Measurements from ENCODE around the gene C10orf67.
"Not testable (repeated sequence)": the region's sequence is repeated elsewhere in the genome, so short reads cannot be mapped to it uniquely, and the experiment has no call there.

Gene C10orf67

DNA sequence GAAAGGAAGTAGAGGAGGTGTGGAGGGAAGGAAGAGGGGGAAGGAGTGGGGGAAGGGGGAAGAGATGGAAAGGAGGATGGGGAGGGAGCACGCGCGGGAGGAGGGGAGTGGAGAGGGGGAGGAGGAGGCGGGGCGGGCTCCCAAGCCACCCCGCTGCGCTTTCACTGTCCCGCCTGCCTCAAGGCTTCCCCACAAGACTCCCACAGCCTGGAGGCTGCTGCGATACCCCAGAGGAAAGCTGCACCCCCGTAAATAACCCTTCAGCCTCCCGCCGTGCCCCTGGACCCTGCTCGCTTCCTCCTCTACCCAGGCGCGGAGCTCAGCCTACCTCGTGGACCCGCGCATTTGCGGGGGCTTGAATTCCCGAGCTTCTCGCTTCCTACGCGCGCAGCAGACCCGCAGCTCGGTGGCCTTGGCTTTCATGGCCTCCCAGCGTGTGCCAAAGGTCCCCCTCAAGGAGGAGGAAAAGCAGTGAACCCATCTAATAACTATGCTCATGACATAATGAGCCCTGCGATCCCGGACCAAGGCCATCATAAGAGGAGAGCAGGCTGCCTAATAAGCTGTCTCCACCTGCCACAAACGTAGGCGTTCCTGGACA lies at the start of gene C10orf67:
Gene C10orf67, minus strand, starts transcription at position 557 of the 601 bp plus-strand sequence. Its CDS starts 23 bp downstream, at position 534.
- DNase-seq (ENCODE audit: low spot score), result no peak

DNA sequence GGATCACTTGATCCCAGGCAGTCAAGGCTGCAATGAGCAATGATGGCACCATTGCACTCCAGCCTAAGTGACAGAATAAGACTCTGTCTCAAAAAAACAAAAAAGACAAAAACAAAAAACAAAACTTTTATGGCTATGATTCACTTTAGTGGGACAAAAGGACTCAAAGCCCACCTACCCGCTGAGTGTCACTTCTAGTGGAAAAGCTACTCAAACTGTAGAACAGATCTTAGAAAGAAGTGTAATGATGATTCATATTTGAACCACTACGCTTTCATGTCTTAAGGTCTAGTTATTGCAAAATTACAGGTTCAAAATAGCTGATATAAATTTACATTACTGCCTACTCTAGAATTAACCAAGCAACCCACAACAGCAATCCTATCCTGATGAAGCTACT lies 47.2 kb upstream of the C10orf67 start:
- no peak for DNase-seq (ENCODE audit: low spot score)

DNA sequence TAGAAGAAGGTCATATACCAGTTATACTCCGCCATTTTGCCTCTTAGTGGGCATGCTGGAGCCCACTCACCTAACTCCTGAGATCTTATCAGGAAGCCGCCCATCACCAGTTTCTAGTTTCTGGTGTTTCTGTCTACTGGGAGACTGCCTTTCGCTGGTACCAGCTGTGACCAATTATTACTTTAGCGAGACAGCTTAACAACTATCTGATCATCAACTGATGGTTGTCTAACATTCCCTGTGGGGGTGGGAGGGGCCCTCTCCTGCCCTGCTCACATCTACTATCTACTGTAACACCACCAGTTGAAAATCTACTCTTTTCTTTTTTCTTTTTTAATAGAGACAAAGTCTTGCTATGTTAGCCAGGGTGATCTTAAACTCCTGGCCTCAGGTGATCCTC lies 46.2 kb upstream of the C10orf67 start:
- no peak for DNase-seq (ENCODE audit: low spot score)

DNA sequence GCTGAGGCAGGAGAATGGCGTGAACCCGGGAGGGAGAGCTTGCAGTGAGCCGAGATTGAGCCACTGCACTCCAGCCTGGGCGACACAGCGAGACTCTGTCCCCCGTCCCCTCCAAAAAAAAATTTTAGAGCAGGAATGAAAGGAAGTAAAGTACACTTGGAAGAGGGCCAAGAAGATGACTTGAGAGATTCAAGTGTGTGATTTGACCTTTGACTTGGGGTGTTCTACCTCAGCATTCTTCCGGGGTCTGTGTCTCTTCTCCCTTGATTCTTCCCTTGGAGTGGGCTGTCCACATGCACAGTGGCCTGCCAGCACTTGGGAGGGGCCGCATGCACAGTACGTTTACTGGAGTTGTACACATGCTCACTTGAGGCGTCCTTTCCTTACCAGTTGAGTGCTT lies 45.8 kb upstream of the C10orf67 start:
- DNase-seq (ENCODE audit: low spot score), result not testable (repeated sequence)

DNA sequence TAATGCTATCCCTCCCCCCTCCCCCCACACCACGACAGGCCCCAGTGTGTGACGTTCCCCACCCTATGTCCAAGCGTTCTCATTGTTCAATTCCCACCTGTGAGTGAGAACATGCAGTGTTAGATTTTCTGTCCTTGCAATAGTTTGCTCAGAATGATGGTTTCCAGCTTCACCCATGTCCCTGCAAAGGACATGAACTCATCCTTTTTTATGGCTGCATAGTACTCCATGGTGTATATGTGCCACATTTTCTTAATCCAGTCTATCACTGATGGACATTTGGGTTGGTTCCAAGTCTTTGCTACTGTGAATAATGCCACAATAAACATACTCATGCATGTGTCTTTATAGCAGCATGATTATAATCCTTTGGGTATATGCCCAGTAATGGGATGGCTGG lies 42.9 kb upstream of the C10orf67 start:
- DNase-seq (ENCODE audit: low spot score), result not testable (repeated sequence)

DNA sequence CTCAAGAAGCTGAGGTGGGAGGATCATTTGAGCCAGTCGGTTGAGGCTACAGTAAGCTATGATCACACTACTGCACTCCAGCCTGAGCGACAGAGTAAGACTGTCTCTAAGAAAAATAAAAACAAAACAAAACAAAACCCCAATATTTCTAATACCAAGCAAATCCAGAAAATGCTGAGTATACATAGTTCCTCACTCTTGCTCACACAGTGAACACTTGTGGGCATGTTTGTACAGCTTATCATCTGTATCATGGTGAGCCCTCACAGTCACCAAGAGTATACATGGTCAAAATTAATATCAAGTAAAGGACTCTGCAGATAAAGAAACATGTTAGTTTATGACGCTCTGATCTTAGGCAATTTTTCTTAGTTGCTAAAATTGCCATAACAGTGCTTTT lies 41.5 kb upstream of the C10orf67 start:
- no peak for DNase-seq (ENCODE audit: low spot score)

DNA sequence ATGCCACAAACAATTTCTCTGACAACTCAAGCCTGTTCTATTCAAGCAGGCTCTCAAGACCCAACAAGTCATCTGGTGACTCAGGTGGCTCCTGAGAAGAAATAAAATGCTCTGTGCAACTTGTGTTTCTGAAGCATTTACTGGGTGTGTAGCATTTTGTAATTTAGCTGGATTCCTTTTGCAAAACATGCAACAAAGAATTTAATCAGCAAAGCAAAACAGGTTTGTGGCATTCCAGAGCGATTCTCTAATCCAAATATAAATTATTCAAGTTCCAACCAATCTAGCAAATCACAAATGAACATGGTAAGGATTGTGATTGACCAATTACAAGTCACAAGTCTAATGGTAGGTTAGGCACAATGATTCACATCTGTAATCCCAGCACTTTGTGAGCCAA lies 39.8 kb upstream of the C10orf67 start:
- no peak for DNase-seq (ENCODE audit: low spot score)

DNA sequence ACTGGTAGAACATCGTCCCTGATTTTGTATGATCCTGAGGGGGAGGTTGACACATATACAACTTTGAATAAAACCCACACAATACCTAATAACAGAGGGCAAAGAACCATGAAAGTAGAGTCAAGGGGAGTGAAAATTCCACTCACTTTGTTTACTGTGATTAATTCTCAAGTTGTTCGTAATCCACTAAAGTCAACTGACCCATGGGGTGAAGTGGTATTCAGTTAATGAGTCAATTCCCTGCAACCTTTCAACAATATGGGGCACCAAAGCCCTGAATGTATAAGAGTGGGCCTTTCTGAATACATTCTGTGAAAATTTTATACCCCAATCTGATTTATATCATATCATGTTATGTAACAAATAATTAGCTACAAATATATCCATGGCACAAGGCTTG lies 39.0 kb upstream of the C10orf67 start:
- no peak for DNase-seq (ENCODE audit: low spot score)

DNA sequence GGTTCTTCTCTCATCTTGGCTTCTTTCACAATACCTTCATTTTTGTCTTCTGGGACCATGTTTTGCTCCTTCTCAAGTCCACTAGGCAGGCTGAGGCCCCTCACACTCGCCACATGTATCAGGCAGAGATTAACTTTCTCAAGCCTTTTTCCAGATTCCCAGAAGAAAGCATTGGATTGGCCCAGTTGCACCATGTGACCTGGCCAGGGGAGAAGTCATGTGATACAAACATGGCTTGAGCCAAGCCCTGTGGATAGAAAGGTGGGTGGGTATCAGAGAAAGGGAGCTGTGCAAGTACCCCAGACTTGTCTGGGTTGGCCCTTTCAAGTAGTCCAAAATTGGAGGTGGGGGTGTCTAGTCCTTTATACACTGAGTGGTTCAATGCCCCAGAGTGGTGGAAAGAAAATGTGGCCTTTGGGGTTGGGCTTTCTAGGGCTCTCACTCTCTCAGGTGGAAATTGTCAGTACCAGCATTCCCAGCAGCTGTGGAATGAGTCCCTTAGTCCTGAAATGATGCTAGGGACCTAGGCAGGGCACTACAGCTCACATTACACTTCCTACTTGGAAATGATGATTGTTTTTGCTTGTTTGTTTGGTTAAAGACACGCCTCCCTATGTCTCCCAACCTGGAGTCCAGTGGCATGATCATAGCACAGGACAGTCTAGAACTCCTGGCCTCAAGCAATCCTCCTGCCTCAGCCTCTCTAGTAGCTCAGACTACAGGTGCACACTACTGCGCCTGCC lies 36.9 kb upstream of the C10orf67 start:
- peak; percentile 3 for DNase-seq (ENCODE audit: low spot score)

DNA sequence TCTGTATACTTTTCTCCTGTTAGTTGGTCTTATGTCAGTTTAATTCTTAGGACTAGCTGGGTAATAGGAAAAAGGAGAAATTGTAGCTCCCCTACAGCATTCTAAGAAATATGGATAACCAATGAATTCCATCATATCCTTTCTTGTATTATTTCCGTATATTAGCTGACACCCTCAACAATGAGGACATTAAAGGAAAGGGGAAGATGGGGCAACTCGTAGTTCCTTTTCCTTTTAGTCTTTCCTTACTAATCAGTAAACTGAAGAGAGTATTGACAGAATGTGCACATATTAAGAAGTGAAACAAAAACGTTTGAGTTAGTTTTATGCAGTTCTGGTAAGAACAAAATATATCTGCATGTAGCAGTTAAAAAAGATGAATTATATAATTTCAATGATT lies 35.1 kb upstream of the C10orf67 start:
- DNase-seq (ENCODE audit: low spot score), result no peak

DNA sequence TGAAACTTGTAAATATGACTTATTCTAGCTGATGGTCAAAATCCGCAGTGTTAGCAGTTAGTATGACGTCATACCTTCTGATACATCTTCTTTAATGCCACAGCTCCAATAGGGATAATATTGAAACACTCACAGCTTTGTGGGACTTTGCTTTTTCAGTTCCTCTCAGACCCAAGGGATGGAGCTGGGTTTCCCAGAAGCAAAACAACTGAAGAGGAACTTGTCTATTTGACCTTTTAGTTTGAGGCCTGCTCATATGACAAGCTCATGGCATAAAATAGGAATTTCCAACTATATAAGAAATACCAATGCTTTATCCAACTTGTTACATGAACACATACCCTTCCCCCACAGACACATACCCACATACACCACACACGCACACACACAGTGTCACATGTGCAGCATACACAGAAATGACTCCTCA lies 31.6 kb upstream of the C10orf67 start:
- DNase-seq (ENCODE audit: low spot score), result no peak

DNA sequence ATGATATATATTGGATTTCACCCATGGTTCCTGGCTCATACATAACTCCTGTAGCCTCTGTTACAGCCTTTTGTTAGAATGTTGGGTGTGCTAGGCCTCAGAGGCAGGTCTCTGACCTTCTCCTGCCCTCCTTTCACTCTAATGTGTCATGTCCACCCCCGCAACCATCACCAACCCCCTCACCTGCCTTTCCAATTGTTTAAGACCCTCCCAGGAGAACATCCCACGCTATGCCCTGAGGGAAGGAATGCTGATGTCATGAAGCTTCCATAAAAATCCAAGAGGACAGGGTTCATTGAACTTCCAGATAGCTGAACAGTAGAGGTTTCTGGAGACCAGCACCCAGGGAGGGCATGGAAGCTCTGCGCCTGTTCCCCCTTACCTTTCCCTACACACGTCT lies 30.8 kb upstream of the C10orf67 start:
- no peak for DNase-seq (ENCODE audit: low spot score)

DNA sequence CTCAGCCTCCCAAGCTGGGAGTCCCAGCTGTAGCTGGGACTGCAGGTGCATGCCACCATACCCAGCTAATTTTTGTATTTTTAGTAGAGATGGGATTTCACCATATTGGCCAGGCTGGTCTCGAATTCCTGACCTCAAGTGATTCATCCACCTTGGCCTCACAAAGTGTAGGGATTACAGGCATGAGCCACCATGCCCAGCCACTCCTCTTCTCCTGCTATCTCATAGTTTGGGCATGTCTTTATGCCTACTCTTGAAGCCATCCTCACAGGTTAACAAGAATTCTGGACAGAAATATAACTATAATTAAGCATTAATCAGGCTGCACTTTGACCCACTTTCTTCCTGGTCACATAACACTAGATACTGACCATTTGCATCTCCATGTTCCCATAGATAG lies 28.6 kb upstream of the C10orf67 start:
- no peak for DNase-seq (ENCODE audit: low spot score)

DNA sequence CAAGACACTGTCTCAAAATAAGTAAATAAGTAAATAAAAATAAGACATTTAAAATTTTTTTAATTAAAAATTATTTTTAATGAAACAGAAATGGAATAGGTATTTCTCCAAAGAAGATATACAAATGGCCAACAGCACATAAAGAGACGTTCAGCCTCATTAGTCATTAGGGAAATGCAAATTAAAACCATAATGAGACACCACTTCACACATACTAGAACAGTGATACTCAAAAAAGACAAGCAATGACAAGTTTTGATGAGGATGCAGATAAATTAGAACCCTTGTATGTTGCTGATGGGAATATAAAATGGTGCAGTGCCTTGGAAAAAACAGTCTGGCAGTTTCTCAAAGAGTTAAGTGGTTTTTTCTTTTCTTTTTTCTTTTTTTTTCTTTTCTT lies 26.5 kb upstream of the C10orf67 start:
- DNase-seq (ENCODE audit: low spot score), result no peak

DNA sequence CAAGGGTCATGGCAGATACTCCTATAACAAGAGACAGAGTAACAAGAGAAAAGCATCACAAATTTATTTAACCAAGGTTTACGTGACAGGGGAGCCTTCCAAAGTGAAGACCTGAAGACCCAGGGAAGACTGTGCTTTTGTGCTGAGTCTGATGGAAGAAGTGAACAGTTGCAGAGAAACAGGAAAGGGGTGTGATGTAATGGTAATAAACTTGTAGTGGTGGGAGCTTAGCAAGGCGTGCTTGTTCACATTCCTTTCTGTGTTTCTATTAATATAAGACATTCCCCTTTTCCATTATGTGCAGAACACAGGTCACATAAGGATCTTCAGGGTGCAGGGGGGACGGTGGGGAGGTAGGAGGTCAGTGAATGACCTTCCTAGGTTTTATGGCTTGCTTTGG lies 25.5 kb upstream of the C10orf67 start:
- DNase-seq (ENCODE audit: low spot score), result no peak

DNA sequence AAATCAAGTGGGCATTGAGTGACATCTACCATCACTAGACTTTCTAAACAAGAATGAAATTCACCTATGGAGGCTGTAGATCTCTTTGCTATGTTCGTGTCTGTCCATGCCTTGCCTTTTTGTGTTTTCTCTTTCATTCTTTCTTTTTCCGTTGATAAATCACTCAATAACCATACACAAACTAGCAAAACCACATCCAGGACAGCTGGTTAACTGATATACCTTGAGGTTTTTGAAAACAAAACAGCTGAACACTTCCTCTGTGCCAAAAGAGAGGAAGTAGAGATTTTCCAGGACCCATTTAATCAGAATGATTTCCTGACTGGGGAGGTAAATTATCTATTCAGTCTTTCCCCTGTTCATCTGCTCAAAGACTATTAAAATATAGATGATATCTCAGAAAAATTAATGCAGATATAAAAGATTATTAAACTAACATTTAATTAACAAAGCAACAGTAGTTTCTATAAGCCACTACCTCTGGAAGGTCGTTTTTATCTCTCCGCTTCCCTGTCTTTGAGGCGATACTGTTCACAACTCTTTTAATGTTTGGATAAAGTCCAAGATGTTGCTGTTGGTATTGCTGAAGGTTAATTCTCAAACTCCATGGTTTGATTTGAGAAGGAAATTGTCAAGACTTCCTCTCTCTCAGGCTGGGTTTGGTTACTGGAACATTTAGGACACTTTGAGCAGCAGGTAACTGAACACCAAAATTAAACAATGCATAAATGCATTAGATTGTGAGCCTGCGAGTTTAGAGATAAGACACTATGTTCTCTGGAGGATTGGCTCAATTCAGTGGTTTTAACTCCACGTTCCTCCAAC lies 24.4 kb upstream of the C10orf67 start:
- peak; percentile 64 for DNase-seq (ENCODE audit: low spot score)

DNA sequence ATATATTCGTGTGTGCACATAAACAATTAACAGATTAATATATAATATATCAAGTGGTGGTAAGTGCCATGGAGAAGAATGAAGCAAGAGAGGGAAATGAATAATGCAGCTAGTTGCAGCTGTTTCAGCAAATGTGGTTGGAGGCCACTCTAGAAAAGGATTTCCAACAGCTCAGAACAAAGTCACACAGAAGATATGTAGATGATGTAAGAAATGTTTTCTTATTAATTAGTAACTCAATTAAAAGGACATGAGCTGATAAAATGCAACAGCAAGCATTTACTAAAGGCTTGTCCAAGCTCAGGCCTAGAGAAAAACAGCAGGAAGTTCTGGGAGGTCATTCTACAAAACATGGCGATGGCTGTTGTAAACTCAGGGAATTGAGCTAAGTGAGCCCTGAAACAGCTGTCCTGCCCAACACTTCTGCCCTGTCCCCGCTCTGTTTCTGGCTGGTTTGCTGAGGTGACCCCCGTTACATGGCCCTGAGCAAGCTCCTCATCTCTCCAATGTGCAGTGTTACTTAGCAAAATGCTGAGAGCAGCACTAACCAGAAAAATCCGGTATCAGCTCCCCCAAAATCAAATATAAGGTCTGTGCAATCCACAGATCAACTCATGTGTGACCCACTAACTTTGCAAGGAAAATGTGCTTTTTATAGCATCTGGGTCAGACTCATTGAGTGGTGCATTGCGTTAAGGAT lies 23.4 kb upstream of the C10orf67 start:
- peak; percentile 24 for DNase-seq (ENCODE audit: low spot score)

DNA sequence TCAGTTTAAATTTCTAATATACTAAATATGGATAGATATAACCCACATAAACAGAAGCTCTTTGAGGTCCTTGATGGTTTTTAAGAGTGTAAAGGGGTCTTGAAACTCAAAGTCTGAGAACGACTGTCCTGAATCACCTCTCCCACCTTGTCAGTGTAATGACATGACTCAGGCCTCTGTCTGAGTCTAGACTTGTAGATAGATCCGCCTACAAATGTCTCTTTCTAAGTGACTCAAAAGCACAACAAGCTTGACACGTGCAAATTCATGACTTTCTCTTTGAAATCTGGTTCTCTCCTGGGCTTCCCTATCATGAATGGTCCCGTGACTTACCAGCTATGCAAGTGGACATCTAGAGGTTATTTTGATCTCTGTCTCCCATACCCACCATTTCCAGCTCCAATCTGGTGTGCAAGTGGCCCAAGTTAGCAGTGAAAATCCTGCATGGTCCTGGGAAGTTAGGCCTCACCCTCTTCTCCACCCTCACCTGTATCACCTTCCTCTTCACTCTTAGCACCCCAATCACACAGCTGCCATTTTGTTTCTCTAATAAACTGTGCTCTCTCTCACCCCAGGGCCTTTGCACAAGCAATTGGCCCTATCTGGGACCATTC lies 20.9 kb upstream of the C10orf67 start:
- not testable (repeated sequence) for DNase-seq (ENCODE audit: low spot score)

DNA sequence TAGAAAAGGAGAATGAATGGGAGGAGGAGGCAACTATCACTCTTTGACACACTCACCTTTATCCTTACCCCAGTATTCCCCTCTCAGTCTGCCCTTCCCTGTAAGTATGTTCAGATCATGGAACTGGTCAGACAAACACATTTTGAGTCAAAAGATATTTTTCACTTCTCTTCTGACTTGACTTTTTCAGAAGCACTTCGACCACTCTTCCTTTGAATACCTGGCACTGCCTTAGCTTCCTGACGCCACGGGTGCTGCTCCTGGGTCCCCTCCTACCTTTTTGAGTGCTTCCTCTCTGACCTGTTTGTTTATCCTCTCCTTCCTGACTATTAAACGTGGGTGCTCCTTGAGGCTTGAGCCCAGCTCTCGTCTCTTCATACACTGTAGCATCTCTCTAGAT lies 19.8 kb upstream of the C10orf67 start:
- DNase-seq (ENCODE audit: low spot score), result no peak

DNA sequence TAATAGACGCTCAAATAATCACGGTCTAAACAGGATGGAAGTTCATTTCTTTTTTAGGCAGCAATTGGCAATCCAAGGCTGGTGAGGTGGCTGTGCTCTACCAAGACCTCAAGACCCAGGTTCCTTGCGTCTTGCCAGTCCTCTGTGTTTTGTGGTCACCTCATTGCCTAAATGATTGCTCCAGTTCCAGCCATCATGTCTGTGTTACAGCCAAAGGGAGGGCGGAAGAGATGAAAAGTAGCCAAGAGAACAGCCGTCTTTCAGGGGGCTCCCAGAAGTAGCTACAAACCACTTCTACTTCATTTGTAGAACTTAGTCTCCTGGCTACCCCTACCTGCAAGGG lies 19.2 kb upstream of the C10orf67 start:
- DNase-seq (ENCODE audit: low spot score), result no peak

DNA sequence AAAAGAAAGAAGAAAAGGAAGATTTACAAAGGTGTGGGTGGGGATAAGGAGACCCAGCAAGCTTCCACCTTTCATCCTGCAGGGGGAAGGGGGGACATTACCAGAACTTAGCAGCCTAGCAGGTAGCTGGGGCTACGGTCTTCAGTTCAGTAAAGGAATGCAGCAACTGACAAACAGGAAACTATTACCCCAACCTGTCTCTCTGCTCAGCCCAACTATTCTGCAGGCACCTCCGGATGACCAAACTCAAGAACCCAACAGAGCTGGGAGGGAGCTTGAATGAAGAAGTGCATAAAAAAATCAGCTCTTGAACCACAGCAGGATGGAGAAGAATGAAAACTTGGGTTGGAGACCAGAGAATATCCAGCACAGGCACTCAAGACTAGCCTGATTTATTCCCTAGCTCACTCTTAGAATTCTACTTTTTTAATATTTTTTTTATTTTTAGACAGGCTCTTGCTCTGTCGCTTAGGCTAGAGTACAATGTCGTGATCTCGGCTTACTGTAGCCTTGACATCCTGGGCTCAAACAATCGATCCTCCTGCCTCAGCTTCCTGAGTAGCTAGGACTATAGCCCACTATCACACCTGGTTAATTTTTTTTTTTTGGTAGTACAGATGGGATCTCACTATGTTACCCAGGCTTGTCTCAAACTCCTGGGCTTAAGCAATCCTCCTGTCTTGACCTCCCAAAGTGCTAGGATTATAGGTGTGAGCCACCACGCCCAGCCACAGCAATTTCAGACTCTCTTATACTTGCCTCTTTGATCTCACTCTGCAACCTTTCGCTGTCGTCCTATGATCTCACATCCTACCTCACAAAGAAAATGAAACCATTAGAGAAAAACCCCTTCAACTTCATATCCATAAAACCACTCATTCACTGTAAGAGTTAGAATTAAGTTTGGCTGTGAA lies 18.5 kb upstream of the C10orf67 start:
- no peak for DNase-seq (ENCODE audit: low spot score)

All from NAMALWA (cell line).